HepG2 (cell line): ENCODE data around the gene FXYD6. TPM values are rescaled to one million over a fixed set of nuclear protein-coding genes. Genes with fewer than 3 reads are reported as not detected.

Source experiments
- AKAP8 ChIP-seq: sonication (generic); formaldehyde crosslinking; IDR thresholded peaks from 2 replicates; pipeline ENCODE4 v1.5.1; 2020; ENCODE audit warnings: mild to moderate bottlenecking, missing genetic modification reagents
- CBX5 ChIP-seq: sonication (generic); formaldehyde crosslinking; IDR thresholded peaks from 2 replicates; pipeline ENCODE4 v1.4.0; 2020; ENCODE audit warnings: missing genetic modification reagents, borderline replicate concordance
- ISL2 ChIP-seq: sonication (generic); formaldehyde crosslinking; IDR thresholded peaks from 2 replicates; pipeline ENCODE4 v1.5.0; 2020; ENCODE audit warnings: missing genetic modification reagents
- MAZ ChIP-seq, 2 experiments: sonication (generic) in 1 of 2; formaldehyde crosslinking in 1 of 2; IDR thresholded peaks; 2 replicates each; pipeline versions ENCODE4 v1.5.0 to v1.6.1; 2012 to 2020; ENCODE audit warnings: low read depth in 2 of 2, mild to moderate bottlenecking in 2 of 2, borderline replicate concordance in 1 of 2, improper control_type of control experiment in 1 of 2, low read length in 1 of 2, missing genetic modification reagents in 1 of 2, moderate library complexity in 1 of 2
- MZF1 ChIP-seq: sonication (generic); formaldehyde crosslinking; IDR thresholded peaks from 2 replicates; pipeline ENCODE4 v1.8.1; 2023; ENCODE audit warnings: mild to moderate bottlenecking, missing genetic modification reagents, borderline replicate concordance
- NPAS2 ChIP-seq: sonication (generic); formaldehyde crosslinking; IDR thresholded peaks from 2 replicates; pipeline ENCODE4 v1.8.0; 2022; ENCODE audit warnings: mild to moderate bottlenecking, missing genetic modification reagents, borderline replicate concordance
- PAF1 ChIP-seq: IDR thresholded peaks from 2 replicates; pipeline ENCODE4 v1.6.1; 2016; ENCODE audit warnings: missing genetic modification reagents, missing compliant biosample characterization
- RARA ChIP-seq: IDR thresholded peaks from 2 replicates; pipeline ENCODE4 v1.6.1; 2016; ENCODE audit warnings: missing genetic modification reagents, missing compliant biosample characterization
- SMC3 ChIP-seq: IDR thresholded peaks from 2 replicates; pipeline ENCODE4 v1.6.1; 2011; ENCODE audit warnings: low read length, improper control_type of control experiment
- SNAPC2 ChIP-seq: sonication (generic); formaldehyde crosslinking; IDR thresholded peaks from 2 replicates; pipeline ENCODE4 v1.8.1; 2022; ENCODE audit warnings: mild to moderate bottlenecking, missing genetic modification reagents
- TRIM24 ChIP-seq: sonication (generic); formaldehyde crosslinking; IDR thresholded peaks from 2 replicates; pipeline ENCODE4 v1.8.0; 2022; ENCODE audit warnings: mild to moderate bottlenecking, missing genetic modification reagents
- ZBTB20 ChIP-seq: sonication (generic); formaldehyde crosslinking; IDR thresholded peaks from 2 replicates; pipeline ENCODE4 v1.8.1; 2023; ENCODE audit warnings: missing genetic modification reagents, low read depth, mild to moderate bottlenecking, borderline replicate concordance
- ZNF12 ChIP-seq: sonication (generic); formaldehyde crosslinking; IDR thresholded peaks from 2 replicates; pipeline ENCODE4 v1.5.0; 2020; ENCODE audit warnings: missing genetic modification reagents
- polyA plus RNA-seq, 8 experiments: library from polyadenylated mRNA; depleted of rRNA in 3 of 8; stranded (reverse) in 7 of 8; unstranded in 1 of 8; fragments of >200 nt; fragmentation: Illumina TruSeq in 4 of 8; extraction: Trizol in 4 of 8; gene quantifications; 2 replicates each; pipeline versions ENCODE4 v1.2.1 to v1.2.3, GENCODE V29; 2011 to 2016; ENCODE audit warnings: low read depth in 4 of 8, missing spikeins in 1 of 8, mixed read lengths in 1 of 8; ENCODE audit not compliant: insufficient read depth in 1 of 8
- total RNA-seq, 5 experiments: library from RNA; depleted of rRNA; stranded (reverse); fragments of >200 nt; fragmentation: Illumina TruSeq; extraction: Trizol; gene quantifications; 2 replicates each; pipeline ENCODE4 v1.2.3, GENCODE V29; 2016; ENCODE audit warnings: low read depth in 1 of 5
- TF ChIP-seq, protein P1 (sequence below): sonication (generic); formaldehyde crosslinking; IDR thresholded peaks from 2 replicates; pipeline ENCODE4 v1.4.0; 2020; ENCODE audit warnings: missing genetic modification reagents, borderline replicate concordance
- TF ChIP-seq, protein P2 (sequence below): sonication (generic); formaldehyde crosslinking; IDR thresholded peaks from 2 replicates; pipeline ENCODE4 v1.8.1; 2023; ENCODE audit warnings: missing genetic modification reagents, inconsistent platforms, borderline replicate concordance
- TF ChIP-seq, protein P3 (sequence below): sonication (generic); formaldehyde crosslinking; IDR thresholded peaks from 2 replicates; pipeline ENCODE4 v1.4.0; 2020; ENCODE audit warnings: missing genetic modification reagents
- TF ChIP-seq, protein P4 (sequence below): sonication (generic); formaldehyde crosslinking; conservative IDR thresholded peaks from 2 replicates; pipeline ENCODE4 v1.8.0; 2022; ENCODE audit warnings: missing genetic modification reagents
- TF ChIP-seq, protein P5 (sequence below): sonication (generic); formaldehyde crosslinking; IDR thresholded peaks from 2 replicates; pipeline ENCODE4 v1.5.0; 2020; ENCODE audit warnings: mild to moderate bottlenecking, missing genetic modification reagents, borderline replicate concordance

Gene FXYD6
- total and polyA plus RNA-seq, 2 of the 13 experiments (the other 11 are each of a cell fraction or from before 2014, with no cell fraction given) = not detected

DNA sequence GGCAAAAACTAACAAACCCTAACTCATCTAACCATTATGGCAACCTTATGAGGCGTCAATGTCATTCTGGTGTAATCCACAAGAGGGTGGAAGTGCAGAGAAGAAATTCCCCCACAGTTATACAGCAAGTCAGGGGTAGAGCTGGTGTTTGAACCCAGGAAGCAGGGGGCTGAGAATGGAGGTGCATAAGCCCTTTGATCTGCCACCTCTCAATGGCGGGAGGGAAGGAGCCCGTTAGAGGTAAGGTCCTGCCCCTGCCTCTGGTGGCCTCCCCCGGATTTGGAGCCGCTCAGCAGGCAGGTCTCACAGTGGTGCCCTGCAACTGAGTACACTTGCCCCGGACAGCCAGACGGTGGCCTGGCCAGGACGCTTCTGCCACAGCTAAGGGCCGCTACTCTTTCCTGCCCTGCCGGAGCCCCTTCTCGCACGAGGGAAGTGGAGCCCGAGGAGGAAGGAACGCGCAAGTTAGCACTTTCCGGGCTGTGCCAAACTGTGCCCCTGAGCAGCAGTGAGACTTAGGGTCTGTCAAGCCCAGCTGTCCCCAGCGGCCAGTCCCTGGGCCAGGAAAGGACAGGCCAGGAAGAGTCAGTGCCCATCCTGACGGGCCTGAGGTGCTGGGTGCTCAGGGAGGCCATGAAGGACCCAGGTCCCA is 53.0 kb downstream of the FXYD6 start (continued):
- no peak for TF ChIP-seq NPAS2 (CRISPR knock-in tag)
- TF ChIP-seq RARA (CRISPR knock-in tag) = no peak
- no peak for TF ChIP-seq SNAPC2 (CRISPR knock-in tag)
- TF ChIP-seq, protein P1, sequence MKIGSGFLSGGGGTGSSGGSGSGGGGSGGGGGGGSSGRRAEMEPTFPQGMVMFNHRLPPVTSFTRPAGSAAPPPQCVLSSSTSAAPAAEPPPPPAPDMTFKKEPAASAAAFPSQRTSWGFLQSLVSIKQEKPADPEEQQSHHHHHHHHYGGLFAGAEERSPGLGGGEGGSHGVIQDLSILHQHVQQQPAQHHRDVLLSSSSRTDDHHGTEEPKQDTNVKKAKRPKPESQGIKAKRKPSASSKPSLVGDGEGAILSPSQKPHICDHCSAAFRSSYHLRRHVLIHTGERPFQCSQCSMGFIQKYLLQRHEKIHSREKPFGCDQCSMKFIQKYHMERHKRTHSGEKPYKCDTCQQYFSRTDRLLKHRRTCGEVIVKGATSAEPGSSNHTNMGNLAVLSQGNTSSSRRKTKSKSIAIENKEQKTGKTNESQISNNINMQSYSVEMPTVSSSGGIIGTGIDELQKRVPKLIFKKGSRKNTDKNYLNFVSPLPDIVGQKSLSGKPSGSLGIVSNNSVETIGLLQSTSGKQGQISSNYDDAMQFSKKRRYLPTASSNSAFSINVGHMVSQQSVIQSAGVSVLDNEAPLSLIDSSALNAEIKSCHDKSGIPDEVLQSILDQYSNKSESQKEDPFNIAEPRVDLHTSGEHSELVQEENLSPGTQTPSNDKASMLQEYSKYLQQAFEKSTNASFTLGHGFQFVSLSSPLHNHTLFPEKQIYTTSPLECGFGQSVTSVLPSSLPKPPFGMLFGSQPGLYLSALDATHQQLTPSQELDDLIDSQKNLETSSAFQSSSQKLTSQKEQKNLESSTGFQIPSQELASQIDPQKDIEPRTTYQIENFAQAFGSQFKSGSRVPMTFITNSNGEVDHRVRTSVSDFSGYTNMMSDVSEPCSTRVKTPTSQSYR (CRISPR knock-in tag) = no peak
- TF ChIP-seq ZBTB20 = no peak
- TF ChIP-seq ZNF12 = no peak
- TF ChIP-seq SMC3 = peak; percentile 24; the same call in 1 of the 2 replicates
- no peak for TF ChIP-seq MZF1 (CRISPR knock-in tag)
- TF ChIP-seq PAF1 (CRISPR knock-in tag) = no peak
- TF ChIP-seq TRIM24 (CRISPR knock-in tag) = no peak
- TF ChIP-seq MAZ (IDR thresholded peaks at IDR 0.05; ENCODE audit: borderline replicate concordance, low read depth, low read length) = no peak
- TF ChIP-seq MAZ (CRISPR knock-in tag; IDR thresholded peaks at IDR 0.05; ENCODE audit: low read depth) = no peak
- TF ChIP-seq, protein P2, sequence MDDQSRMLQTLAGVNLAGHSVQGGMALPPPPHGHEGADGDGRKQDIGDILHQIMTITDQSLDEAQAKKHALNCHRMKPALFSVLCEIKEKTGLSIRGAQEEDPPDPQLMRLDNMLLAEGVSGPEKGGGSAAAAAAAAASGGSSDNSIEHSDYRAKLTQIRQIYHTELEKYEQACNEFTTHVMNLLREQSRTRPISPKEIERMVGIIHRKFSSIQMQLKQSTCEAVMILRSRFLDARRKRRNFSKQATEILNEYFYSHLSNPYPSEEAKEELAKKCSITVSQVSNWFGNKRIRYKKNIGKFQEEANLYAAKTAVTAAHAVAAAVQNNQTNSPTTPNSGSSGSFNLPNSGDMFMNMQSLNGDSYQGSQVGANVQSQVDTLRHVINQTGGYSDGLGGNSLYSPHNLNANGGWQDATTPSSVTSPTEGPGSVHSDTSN (CRISPR knock-in tag) = no peak
- TF ChIP-seq, protein P3, sequence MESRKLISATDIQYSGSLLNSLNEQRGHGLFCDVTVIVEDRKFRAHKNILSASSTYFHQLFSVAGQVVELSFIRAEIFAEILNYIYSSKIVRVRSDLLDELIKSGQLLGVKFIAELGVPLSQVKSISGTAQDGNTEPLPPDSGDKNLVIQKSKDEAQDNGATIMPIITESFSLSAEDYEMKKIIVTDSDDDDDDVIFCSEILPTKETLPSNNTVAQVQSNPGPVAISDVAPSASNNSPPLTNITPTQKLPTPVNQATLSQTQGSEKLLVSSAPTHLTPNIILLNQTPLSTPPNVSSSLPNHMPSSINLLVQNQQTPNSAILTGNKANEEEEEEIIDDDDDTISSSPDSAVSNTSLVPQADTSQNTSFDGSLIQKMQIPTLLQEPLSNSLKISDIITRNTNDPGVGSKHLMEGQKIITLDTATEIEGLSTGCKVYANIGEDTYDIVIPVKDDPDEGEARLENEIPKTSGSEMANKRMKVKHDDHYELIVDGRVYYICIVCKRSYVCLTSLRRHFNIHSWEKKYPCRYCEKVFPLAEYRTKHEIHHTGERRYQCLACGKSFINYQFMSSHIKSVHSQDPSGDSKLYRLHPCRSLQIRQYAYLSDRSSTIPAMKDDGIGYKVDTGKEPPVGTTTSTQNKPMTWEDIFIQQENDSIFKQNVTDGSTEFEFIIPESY (CRISPR knock-in tag) = no peak
- TF ChIP-seq, protein P4, sequence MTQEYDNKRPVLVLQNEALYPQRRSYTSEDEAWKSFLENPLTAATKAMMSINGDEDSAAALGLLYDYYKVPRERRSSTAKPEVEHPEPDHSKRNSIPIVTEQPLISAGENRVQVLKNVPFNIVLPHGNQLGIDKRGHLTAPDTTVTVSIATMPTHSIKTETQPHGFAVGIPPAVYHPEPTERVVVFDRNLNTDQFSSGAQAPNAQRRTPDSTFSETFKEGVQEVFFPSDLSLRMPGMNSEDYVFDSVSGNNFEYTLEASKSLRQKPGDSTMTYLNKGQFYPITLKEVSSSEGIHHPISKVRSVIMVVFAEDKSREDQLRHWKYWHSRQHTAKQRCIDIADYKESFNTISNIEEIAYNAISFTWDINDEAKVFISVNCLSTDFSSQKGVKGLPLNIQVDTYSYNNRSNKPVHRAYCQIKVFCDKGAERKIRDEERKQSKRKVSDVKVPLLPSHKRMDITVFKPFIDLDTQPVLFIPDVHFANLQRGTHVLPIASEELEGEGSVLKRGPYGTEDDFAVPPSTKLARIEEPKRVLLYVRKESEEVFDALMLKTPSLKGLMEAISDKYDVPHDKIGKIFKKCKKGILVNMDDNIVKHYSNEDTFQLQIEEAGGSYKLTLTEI (CRISPR knock-in tag) = no peak
- TF ChIP-seq, protein P5, sequence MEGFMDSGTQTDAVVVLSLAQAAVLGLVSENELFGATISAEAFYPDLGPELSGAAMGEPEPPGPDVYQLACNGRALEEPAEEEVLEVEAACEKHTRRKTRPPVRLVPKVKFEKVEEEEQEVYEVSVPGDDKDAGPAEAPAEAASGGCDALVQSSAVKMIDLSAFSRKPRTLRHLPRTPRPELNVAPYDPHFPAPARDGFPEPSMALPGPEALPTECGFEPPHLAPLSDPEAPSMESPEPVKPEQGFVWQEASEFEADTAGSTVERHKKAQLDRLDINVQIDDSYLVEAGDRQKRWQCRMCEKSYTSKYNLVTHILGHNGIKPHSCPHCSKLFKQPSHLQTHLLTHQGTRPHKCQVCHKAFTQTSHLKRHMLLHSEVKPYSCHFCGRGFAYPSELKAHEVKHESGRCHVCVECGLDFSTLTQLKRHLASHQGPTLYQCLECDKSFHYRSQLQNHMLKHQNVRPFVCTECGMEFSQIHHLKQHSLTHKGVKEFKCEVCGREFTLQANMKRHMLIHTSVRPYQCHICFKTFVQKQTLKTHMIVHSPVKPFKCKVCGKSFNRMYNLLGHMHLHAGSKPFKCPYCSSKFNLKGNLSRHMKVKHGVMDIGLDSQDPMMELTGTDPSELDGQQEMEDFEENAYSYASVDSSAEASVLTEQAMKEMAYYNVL (CRISPR knock-in tag) = no peak
- TF ChIP-seq CBX5 (CRISPR knock-in tag) = no peak
- TF ChIP-seq ISL2 (CRISPR knock-in tag) = no peak
- no peak for TF ChIP-seq AKAP8
